ENCODE results near the gene GOLGA6L9.
"Not testable (repeated sequence)": the region's sequence is repeated elsewhere in the genome, so short reads cannot be mapped to it uniquely, and the experiment has no call there.

The GOLGA6L9 gene

DNA sequence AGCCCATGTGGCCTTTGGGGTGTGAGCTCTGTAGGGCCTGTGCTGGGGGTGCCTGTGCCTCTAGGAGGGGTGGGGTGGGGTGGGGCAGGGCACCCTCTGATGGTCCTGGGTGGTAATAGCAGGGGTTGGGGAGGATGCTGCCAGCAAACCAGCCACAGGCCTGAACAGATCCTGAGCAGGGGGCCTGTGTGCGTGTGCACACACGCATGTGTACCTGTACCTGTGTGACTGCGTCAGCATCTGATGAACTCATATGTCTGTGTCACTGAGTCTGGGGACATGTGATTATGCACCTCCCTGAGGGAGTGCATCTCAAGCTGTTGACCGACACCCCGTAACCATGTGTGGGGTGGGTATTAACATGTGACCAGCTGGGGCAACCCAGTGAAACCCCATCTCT, 36.0 kb downstream of the GOLGA6L9 start:
- DNase-seq (ENCODE audit: low read depth in 1 of 2, low spot score in 1 of 2), result not testable (repeated sequence)

DNA sequence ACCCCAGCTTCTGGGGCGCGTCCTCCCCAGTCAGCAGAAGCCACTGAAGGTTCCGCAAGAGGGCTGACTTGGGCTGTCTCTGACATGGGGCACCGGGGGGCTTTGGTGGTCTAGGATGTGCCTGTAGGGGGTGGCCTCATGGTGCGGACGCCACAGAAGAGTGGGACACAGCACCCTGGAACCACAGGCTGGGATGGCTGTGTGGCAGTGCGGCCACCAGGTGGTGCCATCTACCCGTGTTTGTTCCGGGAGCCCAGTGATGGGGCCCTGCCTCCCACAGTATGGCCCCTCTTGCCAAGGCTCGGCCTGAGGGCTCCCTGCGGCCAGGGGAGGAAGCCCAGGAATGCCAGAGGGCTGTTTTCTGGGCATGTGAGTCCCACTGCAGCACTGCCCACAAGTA, 38.6 kb downstream of the GOLGA6L9 start:
- not testable (repeated sequence) for DNase-seq (ENCODE audit: low read depth in 1 of 2, low spot score in 1 of 2)

DNA sequence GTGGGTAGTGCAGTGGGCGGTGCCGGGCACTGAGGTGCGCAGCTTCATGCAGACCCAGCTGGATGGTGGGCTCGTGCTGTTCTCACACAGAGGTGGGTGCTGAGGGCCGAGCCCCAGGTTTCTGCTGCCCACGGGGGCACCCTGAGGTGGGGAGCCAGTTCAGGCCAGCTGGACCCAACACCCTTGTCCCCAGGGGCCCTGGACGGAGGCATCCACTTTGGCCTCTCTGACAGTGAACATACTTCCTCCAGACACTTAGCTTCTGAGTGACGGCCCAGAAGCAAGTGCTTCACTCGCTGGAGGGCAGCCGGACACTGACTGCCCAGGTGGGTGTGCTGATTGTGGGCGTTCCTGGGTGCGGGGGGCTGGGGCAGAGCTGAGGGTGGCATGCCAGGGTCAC, 39.8 kb downstream of the GOLGA6L9 start:
- DNase-seq (ENCODE audit: low read depth in 1 of 2, low spot score in 1 of 2), result not testable (repeated sequence)

DNA sequence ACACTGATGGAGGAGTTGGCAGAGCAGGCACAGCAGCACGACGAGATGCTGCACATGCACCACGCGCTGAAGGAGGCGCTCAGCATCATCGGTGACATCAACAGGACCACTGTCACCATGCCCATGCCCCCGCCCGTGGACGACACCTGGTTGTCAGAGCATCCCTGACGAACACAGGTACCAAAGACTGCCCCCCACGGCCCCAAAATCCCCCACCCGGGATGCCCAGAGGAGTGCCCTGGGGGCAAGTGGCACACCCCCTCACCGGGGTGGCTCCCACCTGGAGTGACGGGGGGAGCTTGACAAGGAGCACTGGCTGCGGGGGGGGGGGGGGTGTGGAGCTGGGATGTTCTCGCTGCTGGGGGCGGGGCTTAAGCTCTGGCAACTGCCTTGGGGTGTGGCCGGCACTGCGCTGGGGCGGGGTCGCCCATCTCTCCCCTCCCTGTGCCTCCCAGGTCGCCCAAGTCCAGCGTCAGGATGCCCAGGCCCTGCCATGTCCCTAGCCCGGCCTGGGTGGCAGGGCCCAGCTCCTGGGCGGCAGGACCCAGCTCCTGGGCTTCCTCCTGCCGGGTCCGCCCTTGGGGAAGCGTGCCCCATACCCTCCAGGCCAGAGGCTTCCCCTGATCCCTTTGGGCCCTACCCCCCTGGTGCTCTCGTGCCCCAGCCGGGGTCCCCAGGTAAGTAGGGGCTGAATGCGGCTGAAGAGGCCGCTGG, 42.8 kb downstream of the GOLGA6L9 start:
- not testable (repeated sequence) for DNase-seq (ENCODE audit: low read depth in 1 of 2, low spot score in 1 of 2)

DNA sequence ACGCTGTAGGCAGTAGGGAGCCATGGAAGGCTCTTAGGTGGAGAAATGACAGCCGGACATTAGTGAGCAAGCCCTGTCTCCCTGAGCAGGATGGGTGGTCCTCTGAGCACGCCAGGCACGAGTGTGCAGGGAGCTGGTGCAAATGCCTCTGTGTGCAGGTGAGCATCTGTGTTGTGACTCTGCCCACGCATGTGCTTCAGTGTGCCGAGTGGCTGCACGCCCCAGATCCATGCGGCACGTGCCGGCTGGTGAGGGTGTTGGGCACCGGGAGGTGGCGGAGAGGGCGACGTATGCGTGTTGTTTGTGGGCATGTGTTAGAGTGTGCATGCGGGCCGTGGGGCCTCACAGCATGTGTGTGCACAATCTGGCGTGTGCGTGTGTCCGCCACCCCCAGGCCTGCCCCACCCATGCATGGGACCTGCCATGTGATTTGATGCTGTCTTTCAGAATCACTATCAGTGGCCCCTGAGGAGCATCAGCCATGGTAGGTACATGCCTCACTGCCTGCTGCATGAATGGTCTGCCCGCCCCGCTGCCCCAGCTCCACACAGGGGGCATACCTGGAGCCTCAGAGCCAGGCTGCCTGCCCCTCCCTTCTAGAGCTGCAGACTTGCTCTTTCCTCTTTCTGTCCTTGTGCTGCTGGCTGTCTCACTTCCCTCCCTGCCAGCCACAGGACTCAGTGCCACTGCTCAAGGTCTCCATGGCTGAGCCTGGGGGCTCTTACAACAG, 45.1 kb downstream of the GOLGA6L9 start:
- DNase-seq (ENCODE audit: low read depth in 1 of 2, low spot score in 1 of 2), result not testable (repeated sequence)

DNA sequence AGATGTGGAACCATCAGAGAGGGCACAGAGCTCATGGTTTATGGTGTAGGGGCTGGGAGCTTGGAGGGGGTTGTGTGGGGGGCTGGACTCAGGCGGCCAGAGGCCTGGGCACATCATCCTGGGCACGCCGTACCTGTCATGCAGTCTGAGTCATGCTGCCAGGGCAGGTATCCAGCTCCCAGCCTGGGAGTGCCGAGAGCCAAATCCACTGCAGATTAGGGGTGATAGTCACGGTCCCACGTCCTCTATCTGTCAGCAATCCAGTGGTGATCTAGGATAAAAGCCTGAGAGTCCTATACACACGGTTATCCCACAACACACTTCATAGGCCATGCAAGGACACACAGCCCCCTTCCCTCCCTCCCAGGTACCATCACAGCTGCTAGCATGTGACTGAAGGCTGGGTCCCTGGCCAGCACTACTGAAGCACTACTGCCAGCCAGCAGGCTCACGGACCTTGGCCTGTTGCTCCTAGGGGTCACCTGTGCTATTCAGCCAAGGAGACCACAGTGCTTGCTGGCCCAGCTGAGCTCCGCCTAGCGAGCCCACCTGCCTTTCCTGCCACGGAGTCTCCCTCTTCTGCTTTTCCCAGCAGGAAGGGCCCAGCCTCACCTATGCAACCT, 45.8 kb downstream of the GOLGA6L9 start:
- DNase-seq (ENCODE audit: low read depth in 1 of 2, low spot score in 1 of 2), result not testable (repeated sequence)

DNA sequence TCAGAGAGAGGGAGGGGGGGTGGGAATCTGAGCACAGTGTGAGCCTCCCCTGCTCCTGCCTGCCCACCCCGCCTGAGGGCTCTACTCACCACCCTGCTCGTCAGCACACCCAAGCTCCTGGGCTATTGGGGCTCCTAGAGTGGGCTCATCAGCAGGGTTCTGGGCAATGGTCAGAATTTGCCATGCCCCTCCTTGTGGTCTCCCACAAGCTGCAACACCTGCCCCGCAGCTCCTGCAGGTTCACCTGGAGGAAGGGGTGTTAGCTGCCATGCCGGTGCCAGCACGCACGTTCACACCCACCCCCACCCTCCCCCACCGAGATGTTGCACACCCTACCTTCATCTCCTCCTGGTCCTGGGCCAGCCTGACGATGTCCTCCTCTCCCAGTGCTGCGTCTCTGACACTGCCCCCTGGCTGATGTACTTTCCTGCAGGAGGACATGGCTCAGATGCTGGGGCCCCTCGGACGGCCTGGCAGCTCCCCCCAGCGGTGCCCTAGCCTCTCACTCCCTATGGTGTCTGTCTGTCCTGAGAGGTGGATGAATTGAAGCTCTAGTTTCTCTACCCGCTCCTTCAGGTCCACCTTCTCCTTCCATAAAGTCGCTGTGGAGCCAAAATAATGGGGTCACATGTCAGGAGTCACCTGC, 47.2 kb downstream of the GOLGA6L9 start:
- not testable (repeated sequence) for DNase-seq (ENCODE audit: low read depth in 1 of 2, low spot score in 1 of 2)

DNA sequence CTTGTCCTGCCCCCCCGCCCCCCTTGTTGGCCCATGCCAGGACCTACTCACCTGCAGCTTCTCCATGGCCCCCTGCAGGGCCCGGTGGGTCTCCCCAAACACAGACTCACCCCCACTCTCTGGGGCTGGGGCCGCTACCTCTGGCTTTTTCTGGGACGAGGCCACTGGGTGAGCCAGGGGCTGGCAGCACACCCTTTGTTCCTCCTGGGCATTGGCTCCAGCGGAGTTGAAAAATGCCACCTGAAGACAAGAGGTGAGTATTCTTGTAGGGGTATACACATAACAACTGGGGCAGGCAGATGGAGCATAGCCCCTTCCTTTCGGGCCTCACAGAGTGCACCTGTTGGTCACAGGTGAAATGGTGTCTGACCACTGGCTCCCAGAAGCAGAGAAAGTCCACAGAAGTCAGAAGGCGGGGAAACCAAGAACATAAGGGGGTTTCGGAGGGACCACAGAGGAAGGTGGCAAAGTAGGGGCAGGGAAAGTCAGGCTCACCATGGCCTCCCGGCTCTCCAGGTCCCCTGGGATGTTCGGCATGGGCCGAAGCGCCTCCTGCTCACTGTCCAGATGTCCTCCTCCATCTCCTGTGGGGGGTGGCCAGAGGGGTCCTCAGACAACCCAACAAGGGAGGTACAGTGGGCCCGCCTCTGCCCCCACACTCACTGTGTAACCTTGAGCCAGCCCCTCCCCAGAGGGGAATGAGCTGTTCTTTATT, 47.9 kb downstream of the GOLGA6L9 start:
- DNase-seq (ENCODE audit: low read depth in 1 of 2, low spot score in 1 of 2), result not testable (repeated sequence)

All from activated T-helper 1 cell treated with anti-CD3 and anti-CD28 coated beads, Interleukin-2, amount 50 U/mL, for 16 hours (primary cell).